Occipital lobe (tissue), 1 donor: ENCODE data around the gene TIGD6. TPM values are rescaled to one million over a fixed set of nuclear protein-coding genes. Genes with fewer than 3 reads are reported as not detected.

Experiments used
- total RNA-seq: library from RNA; depleted of rRNA; stranded (reverse); fragments of >200 nt; gene quantifications from one replicate; pipeline ENCODE4 v1.2.3, GENCODE V29; 2014

TIGD6 gene
- total RNA-seq, 1 donor from 2014 or later: 5.1 TPM

Other genes with a start within 250 kb of the TIGD6 start
- gene PDE6A, start 55.9 kb downstream of the TIGD6 start, total RNA-seq: not detected
- 13.6 TPM for gene SLC26A2, start 39.9 kb downstream of the TIGD6 start, total RNA-seq
- gene HMGXB3, start 85 bp upstream of the TIGD6 start, total RNA-seq: 19.8 TPM
- 8.3 TPM for gene CSF1R, start 85.9 kb upstream of the TIGD6 start, total RNA-seq
- 13.7 TPM for gene PDGFRB, start 155.2 kb upstream of the TIGD6 start, total RNA-seq
- not detected for gene CDX1, start 166.1 kb upstream of the TIGD6 start, total RNA-seq
- gene SLC6A7, start 189.4 kb upstream of the TIGD6 start, total RNA-seq: 0.62 TPM